Fibroblast of skin of left quadriceps (primary cell): ENCODE results near the gene ID3.
A peak's percentile ranks its signal among the peaks of the same experiment; 100 is the strongest.

Source experiments
- DNase-seq, 2 experiments: peaks; one replicate each; pipeline ENCODE4 v3.0.0-alpha.2; 2013; ENCODE audit warnings: low read depth in 2 of 2

Gene ID3

GRCh38 chr1:23559136-23559984 lies at the start of gene ID3:
TSS of gene ID3 (minus strand) at chr1:23559501. CDS start at chr1:23559426, 75 bp downstream.
- DNase-seq, result peak; percentile 98

DNA sequence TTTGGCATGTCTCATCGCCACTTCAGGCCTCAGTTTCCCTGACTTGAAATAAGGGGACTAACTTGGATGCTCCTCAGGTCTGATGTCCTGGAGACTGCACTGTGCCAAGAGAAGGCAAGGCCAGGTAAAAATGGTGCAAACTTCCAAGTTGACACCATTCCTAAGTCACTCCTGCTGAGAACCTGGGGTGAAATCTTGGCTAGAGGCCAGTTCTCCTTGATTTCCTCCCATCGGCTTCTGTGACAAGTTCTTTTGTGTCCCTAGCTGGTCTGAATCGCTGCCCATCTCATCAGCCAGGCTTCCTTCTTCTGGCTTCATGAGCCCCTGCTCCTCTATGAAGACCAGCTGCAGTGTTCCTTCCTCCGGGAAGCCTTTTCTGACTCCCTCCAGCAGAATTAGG lies 48.6 kb upstream of the ID3 start:
- DNase-seq, result no peak

DNA sequence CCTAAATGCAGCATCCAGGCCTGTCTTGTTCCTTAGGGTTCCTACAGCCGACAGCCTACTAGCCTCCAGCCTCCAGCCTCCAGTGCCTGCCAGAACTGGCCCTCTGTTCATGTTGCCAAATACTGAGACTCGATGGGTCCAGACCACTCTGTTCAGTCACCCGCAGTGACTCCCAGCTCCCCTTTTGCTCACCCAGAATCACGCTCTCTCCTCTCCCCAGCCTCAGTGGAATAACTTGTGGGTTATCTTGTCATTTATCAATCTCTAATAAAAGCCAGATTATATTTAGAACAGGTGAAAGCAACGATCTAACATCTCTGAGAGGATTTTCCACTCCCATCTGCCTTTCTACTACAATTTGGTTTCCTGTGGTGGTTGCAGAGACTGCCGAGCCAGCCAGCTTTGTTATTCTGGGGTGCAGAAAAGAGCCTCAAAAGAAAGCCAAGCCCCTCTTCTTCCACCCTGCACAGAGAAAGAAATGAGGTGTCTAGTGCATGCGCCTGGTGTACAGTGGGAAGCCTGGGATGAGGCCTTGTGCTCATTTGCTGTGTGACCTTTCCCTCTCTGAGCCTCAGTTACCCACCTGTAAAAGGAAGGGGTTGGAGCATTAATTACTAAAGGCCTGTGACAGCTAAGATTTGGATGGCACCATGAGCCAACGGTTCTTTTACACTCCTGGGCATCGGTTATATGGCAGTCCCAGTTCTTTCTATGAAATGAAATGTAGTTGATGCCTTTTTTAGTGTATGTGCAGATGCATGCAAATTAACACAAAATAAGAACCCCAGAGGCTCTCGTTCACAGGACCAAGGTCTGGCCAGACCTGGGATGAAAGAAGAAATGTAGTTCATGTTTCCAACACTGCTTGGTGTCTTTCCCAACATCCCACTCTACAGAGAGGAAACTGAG lies 42.9 kb upstream of the ID3 start:
- DNase-seq, result no peak

DNA sequence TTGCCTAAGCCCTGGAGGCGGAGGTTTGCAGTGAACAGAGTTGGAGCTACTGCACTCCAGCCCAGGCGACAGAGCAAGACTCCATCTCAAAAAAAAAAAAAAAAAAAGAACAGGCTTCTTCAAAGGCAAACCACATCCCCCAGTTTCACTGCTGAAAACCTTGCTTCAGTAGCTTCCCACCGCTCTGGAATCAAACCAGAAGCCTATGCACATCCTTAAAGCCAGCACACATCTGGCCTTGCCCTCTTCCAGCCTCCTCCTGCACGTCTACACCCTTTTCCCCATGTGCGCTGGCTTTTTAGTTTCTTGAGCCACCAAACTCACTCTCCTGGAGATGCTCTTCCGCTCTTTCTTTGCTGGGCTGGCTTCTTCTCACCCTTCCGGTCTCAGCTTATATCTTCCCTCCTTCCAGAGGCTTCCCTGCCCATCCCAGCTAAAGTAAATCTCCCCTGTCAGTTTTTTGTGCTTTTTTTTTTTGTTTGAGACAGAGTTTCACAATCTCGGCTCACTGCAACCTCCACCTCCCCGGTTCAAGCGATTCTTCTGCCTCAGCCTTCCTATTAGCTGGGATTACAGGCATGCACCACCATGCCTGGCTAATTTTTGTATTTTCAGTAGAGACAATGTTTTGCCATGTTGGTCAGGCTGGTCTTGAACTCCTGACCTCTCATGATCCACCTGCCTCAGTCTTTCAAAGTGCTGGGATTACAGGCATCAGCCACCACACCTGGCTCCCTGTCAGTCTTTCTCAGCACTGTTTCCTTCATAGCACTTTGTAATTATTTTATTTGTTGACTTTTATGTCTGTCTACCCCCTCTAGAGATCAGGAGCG lies 42.0 kb upstream of the ID3 start:
- no peak for DNase-seq

- DNase-seq, result no peak
These were observed 41.0 kb upstream of the ID3 start for GRCh38 chr1:23600283-23600682.

DNA sequence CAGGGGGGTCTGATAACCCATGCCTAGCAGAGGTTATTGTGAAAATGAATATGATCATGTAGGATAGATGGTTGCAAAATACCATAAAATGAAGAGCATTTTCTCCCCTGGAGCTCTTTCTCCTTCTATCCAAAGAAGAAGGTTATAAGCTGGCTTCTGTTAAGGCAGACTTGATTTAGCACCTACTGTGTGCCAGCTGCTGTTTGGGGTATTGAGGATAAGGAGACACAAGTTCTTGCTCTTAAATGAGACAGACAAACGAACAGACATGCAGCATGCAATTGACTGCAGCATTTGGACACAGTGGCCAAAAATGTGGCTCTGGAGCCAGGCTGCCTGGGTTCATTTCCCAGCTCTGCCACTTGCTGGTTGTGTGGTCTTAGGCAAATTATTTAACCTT lies 39.8 kb upstream of the ID3 start:
- no peak for DNase-seq

GRCh38 chr1:23598424-23598823 lies 39.1 kb upstream of the ID3 start:
- DNase-seq, result no peak

DNA sequence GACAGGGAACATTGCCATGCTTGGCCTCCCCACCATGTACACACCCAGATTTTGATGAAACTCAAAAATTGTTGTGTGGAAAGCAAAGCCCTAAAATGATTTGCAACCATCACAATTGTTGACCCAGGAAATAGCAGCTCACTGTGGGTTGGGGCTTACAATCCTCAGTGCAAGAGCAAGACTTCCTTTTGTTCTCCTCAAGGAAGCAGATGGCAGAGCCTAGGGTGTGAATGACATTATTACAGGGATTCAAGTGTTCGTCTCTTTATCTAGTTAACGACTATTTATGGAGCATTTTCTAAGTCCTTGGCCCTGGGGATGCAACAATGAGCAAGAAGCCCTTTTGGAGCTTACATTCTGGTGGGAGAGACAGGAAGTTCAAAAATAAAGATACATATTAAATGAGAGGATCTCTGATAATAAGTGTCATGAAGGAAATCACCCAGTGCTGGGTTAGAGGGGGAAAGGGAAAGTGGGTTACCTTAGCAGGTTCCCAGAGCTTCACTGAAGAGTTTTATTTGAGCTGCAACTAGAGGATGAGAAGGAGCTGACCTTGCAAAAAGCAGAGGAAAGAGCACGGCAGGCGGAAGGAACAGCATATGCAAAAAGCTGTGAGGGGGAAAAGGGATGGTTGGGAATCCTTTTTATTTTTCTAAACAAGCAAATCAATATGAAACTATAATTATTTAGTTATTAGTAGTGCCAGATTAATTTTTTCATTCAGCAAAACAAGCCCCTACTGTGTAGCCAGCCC lies 38.5 kb upstream of the ID3 start:
- no peak for DNase-seq

GRCh38 chr1:23596382-23597358 lies 37.4 kb upstream of the ID3 start:
- DNase-seq, result no peak

DNA sequence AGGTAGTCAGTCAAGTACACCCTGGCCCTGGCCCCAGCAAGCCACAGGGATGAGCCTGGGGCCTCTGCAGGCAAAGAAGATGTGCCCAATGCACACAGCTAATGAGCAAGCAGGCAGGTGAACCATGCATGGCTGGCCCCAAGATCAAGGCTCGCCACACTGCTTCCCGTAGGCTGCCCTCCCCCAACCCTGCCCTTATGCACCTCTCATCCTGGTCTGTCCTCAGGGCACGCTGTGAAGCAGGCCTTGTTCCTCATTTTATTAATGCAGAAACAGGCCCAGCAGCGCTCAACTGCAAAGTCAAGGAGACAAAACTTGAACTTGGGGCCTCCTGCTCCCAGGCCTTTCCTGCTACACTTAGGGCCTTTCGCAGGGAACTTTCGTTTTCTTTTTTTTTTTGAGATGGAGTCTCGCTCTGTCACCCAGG lies 35.6 kb upstream of the ID3 start:
- no peak for DNase-seq

DNA sequence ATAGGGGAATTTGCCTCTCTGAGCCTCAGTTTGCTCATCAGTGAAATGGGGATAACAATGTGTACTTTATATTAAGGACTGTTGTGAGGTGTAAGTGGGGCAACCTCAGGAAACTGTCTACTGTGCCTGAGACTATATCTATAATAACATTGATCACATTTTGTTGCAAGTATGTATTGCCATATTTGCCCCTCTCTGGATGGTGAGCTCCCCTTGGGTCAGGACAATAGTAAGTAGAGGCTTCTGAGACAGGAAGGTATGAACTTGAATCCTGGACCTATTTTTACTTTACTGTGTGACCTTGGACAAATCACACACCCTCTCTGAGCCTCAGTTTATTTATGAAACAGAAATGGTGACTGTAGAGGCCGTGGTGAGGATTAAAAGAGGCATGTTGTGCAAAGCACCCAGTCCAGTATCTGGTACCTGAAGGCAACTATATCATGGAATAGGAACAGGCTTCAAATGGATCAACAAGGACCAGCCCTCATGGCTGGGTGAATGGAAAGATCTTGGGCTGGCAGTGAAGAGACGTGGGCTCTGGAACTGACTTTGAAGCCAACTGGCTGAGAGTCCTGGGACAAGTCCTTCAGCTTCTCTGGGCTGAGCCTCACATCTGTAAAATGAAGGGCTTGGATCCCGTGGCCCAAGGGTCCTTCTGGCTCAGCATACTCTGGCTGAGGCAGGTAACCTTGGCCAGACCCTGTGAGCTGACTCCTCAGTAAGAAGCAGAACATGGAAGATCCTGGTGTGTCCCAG lies 35.0 kb upstream of the ID3 start:
- no peak for DNase-seq

GRCh38 chr1:23593556-23594148 lies 34.4 kb upstream of the ID3 start:
- DNase-seq, result no peak

- no peak for DNase-seq
These were observed 33.8 kb upstream of the ID3 start for GRCh38 chr1:23593042-23593521.

- no peak for DNase-seq
These were observed 33.0 kb upstream of the ID3 start for GRCh38 chr1:23592209-23592892.

GRCh38 chr1:23591460-23592208 lies 32.3 kb upstream of the ID3 start:
- no peak for DNase-seq

GRCh38 chr1:23590058-23590783 lies 30.9 kb upstream of the ID3 start:
- DNase-seq, result no peak

DNA sequence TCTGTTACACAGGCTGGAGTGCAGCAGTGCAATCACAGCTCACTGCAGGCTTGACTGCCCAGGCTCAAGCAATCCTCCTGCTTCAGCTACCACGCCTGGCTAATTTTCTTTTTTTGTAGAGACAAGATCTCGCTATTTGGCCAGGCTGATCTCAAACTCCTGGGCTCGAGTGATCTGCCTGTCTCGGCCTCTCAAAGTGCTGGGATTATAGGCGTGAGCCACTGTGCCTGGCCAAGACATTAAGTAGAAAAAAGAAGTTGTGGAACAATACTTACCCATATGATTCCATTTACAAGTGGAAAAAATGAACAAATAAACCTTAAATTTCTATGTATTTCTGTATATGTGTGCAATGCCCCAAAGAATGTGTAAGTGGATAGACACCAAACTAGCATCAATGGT lies 30.3 kb upstream of the ID3 start:
- no peak for DNase-seq
